DMS79 treated with DMSO at 0.1 percent for 48 hours (cell line): ENCODE measurements around the gene ARRDC2.
A peak's percentile ranks its signal among the peaks of the same experiment; 100 is the strongest.
"Not testable (repeated sequence)": the region's sequence is repeated elsewhere in the genome, so short reads cannot be mapped to it uniquely, and the experiment has no call there.

Experiments used
- DNase-seq: peaks from one replicate; lab custom pipeline; 2025; lab: John Stamatoyannopoulos, UW

ARRDC2 gene

DNA sequence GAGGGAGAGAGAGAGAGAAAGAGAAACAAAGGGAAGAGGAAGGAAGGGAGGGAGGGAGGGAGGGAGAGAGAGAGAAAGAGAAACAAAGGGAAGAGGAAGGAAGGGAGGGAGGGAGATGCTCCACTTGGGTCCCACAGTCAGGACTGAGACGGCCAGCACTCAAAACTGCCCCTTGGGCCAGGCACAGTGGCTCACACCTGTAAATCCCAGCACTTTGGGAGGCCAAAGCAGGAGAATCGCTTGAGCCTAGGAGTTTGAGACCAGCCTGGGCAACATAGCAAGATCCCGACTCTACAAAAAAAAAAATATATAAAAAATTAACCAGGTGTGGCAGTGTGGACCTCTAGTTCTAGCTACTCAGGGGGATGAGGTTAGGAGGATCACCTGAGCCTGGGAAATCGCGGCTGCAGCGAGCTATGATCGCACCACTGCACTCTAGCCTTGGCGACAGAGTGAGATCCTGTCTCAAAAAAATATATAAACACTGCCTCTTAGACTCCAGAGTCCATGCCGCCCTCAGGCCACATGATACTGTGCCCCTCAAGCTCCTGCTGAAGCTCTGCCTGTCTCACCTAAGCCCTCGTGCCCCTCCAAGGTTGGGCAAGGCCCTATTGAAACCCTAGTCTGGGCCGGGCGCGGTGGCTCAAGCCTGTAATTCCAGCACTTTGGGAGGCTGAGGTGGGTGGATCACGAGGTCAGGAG, 8.4 kb downstream of the ARRDC2 start:
- DNase-seq: no peak

GRCh38 chr19:18017275-18018083, 9.5 kb downstream of the ARRDC2 start:
- no peak for DNase-seq

DNA sequence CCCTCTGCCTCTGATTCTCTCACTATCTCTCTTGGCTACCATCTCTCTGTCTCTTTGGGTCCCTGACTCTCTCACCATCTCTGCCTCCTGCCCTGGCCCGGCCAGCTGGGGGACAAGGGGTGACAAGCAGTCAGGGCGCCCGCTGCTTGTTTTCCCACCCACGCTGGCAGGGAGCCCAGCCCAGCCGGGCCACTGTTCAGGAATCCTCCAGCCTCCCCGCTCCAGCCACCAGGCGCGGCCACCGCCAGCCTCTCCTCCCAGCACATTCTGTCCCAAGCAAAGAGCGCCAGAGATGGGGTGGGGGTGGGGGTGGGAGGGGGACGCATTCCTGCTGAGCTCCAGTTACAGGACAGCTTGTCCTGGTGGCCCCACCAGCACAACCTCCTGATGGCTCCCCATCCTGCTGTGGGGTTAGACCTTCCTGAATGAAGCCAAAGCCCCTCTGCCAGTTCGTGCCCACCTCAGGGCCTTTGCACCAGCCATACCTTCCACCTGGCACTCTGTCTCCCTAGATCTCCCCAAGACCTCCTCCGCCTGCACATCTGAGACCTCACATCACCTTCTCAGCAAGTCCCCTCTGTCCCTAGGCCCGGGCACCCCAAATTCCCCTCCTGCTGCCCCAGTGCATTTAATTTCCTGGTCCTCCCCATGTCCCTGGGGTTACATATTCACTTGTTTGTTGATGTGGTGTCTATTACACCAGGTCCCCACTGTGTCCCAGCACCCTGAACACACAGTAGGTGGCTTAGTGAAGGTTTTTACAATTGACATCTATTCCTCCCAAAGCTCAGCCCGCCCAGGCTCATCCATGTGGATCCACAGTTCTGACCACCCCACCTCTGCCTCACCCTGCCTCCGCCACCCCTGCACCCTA, 12.5 kb downstream of the ARRDC2 start:
- no peak for DNase-seq

DNA sequence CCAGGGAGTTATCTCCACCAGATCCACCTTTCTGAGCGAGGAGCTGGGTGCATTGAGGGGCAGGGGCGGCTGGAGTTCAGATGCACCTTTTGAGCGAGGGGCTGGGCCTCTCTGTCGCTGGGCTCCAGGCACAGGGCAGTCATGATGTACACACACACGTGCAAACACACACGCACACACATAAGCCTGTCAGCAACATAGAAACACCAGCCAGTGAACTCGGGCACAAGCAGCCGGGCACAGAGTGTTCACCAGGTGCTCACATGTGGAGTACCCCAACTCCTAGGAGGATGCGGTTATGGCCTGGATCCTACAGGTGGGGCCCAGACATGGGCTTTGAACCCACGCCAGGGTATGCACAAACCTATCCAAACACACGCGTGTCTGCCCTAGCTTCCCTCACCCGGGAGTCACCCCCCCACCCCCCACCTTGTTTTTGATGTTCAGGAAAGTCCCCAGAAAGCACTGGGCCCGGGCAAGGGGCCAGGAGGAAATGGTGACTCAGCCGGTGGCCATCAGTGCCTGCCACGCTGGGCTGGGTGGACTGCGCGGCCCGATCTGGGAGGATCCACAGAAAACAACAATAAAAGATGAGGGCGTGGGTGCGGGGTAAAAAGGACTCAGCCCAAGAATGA, 13.3 kb downstream of the ARRDC2 start:
- no peak for DNase-seq

GRCh38 chr19:18023622-18024251, 15.8 kb downstream of the ARRDC2 start:
- DNase-seq: no peak

DNA sequence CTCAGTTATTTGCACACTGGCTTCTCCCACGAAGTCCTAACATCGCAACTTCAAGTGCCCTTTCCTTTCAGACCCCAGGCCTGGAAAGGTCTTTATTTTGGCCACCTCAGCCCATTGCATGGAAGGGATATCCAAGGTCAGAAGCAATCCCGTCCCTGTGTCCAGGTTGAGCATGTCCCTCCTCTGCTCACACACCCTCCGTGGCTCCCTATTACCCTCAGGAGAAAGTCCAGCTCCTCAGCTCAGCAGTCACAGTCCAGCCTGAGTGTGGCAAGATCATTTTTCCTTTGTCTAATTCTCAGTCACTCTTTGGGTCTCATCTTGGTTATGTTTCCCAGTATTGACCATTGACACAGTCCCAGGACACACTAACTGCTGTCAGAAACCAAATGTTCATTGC, 19.2 kb downstream of the ARRDC2 start:
- no peak for DNase-seq

DNA sequence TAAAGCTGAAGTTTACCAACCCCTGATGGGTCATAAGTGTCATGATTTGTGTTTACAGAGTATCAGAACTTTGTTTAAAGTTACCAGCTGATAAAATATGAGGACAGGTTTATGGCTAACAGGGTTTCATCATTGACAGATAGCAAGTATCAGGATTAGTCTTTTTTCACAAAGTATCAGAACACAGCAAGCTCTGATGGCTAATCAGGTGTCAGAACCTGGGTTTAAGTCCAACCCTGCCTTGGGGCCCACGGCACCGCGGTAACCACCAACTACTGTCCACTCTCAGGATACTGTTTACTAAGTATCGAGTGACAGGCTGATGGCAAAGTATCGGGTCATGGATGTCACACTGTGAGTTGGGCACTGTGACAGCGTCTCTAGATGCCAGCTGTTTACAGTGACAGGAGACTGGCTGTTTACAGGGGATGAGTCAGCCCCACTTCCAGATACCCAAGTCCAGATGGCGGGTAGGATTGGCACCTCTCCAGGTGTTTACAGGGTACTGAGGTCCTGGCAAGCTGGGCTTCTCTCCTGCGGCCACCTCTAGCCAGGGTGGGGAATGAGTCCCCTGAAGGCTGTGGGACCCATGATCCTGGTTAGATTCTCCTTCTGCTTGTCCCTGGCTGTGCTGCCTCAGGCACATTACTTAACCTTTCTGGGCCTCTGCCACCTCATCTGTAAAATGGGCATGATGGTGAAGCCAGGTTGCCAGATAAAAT, 21.8 kb downstream of the ARRDC2 start:
- peak; percentile 41 for DNase-seq

- not testable (repeated sequence) for DNase-seq
These were observed 23.4 kb downstream of the ARRDC2 start for GRCh38 chr19:18031401-18031800.

DNA sequence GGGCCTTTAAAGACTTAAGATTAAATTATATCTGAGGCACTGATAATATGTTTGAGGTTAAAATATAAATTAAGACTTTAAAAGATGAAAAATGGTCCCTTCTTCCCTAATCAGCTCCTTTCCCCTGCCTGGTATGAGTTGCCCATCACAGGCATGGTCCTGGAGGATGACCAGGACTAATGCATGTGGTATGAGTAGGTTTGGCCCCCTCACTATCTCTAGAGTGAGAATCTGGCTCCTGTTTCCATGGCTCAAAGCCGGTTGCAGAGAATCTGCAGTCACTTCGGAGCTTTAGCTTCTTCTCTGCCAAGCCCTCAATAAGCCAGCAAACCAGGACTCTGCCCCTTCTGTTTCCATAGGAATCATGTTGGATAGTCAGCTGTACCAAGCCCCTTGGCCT, 24.1 kb downstream of the ARRDC2 start:
- DNase-seq: not testable (repeated sequence)

DNA sequence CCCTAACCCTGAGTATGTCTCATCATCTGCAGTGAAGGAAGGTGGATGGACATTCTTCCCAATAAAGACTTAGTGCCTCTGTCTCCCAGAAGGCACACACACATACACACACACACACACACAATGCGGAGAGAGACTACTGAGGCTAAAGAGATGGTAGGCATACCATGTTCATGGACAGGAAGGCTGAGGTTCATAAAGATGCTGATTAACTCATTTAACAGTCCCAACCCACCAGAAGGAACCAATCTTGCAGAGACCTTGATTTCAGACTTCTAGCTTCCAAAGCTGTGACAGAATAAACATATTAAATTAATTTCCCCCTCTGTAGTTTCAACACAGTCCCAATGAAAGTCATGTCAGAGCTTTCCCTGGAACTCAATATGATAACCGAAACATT, 33.1 kb downstream of the ARRDC2 start:
- DNase-seq: no peak

DNA sequence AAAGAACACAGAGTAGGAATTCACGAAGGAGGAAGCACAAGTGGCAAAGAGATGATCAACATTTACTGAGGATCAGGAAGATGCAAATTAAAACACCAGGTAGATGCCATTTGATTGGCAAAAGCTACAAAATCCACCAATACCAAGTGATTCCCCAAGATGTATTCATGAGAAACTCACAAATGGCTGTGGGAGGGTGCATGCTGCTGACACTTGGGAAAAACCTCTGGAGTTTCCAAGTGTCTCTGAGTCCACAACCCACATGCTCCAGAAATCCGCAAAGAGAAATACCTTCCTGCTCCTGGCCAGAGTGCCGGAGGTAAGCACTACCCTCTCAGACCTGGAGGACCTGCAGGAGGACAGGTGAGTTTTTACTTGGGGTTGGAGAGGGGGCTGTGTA, 35.7 kb downstream of the ARRDC2 start:
- DNase-seq: no peak

- DNase-seq: peak; percentile 78
These were observed 36.9 kb downstream of the ARRDC2 start for GRCh38 chr19:18044825-18045304.

DNA sequence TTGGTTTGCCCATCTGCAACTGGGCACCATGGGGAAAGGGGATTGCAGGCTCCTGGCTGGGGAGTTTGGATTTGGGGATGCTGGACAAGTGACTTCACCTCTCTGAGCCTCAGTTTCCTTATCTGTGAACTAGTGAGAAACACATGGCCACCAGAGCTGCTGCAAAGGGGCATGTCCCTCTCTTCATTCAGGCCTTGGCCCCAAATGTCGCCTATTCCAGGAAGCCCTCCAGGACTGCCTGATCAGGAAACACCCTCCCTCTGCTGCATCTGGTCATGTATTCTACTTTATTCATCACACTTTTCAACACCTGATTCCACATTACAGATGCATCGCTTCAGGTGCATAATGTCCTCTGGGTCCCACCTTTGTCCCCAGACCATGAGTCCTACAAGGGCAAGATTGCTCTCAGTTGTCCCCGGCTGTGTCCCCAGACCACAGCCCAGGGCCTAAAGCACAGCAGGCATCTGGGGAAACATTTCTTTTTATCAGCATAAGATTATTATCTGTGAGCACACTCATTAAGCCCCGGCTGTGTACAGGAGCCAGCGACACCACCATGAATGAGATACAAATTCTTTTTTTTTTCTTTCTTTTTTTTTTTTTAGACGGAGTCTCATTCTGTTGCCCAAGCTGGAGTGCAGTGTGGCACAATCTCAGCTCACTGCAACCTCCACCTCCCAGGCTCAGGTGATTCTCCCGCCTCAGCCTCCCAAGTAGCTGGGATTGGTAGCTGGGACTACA, 37.5 kb downstream of the ARRDC2 start:
- no peak for DNase-seq

DNA sequence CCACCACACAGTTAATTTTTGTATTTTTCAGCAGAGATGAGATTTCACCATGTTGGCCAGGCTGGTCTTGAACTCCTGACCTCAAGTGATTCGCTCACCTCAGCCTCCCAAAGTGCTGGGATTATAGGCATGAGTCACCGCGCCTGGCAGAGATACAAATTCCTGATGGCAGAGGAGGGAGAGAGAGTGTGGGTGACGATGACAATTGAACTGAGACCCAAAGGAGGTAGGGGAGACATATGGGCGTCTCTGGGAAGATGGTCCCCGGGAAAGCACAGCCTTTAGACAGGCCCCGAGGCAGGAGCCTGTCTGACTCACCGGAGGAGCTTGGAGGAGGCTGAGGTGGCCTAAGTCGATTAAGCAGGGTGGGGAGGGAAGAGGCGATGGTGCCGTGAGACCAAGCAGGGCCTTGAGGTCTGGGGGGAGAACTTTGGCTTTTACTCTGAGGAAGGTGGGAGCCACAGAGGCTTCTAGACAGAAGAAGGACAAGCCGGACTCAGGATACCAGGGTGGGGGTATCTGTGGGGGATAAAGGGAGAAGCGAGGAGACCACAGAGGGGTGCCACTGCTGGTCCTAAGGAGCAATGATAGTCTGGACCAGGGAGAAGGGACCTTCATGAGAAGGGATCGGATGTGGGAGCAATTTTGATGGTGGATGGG, 38.2 kb downstream of the ARRDC2 start:
- no peak for DNase-seq

DNA sequence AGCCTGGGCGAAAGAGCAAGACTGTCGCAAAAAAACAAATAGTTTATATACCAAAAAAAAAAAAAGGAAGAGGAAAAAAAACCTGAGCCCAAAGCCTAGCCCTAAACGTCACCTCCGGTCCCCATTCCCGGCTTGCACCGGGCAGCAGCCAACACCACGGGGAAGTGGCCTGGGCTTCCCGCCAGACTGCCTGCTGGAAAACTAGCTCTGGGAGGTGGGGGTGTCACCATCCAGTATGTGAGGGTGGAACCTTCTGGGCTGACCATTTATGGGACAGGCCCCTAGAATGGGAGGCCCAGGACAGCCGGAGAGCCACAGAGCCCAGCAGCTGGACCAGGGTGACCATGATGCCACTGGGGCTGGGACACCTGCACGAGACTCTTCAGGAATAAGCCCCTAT, 41.4 kb downstream of the ARRDC2 start:
- DNase-seq: no peak

GRCh38 chr19:18051887-18052286, 43.9 kb downstream of the ARRDC2 start:
- DNase-seq: no peak

DNA sequence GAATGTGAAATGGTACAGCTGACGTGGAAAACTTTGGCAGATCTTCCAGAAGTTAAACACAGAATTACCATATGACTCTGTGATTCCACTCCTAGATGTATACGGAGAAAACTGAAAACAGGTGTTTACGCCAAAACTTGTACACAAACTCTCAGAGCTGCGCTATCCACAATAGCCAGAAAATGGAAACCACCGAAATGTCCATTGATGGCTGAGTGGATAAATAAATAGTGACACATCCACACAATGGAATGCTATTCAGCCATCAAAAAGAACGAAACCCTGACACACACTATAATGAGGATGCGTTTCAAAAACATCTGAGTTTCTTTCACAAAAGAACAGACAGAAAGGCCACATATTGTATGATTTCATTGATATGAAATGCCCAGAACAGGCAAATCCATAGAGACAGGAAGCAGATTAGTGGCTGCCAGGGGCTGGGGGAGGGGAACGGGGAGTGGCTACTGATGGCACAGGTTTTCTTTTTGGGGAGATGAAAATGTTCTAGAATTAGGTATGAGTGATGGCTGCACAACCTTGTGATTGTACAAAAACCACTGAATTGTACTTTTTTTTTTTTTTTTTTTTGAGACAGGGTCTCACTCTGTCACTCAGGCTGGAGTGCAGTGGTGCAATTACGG, 45.7 kb downstream of the ARRDC2 start:
- DNase-seq: no peak

DNA sequence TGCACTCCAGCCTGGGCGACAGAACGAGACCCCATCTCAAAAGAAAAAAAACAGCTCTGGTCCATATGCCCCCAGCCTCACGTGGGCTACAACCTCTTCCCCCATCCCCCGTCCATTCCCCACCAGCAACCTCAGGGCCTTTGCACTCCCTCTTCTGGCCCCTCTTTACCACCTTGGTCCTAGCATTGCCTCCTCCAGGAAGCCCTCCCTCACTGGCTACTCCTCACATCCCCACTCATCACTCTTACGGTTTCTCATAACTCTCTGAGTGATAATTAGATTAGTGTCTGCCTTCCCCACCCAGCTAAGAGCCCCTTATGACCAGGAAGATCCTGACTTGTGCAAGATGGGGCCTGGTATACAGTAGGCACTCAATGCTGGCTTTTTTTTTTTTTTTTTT, 48.0 kb downstream of the ARRDC2 start:
- DNase-seq: no peak

DNA sequence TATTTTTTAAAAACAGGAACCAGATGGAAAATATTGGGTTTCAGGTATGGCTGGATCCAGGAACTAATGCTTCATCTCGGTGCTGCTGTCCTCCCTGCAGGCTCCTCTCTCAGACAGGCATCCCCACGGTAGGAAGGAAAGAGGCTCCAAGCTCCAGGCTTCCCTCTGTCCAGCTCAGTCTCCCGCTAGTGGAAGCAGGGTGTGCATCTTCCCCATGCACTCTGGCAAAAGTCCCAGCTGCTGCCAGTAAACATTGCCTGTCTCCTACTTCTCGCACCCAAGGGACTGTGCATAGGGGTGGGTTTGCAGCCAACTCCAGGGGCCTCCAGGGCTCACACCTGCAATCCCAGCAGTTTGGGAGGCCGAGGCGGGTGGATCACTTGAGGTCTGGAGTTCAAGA, 49.6 kb downstream of the ARRDC2 start:
- no peak for DNase-seq
